A549 treated with Hydrocortisone at 1 μM for 4 hours (cell line): ENCODE data around the gene SIGMAR1. TPM values are rescaled to one million over a fixed set of nuclear protein-coding genes. Genes with fewer than 3 reads are reported as not detected.

Source experiments
- total RNA-seq: library from RNA; stranded (reverse); fragments of 200-300 nt; extraction: Qiagen RNA extraction; gene quantifications from 5 replicates; pipeline ENCODE4 v1.2.3, GENCODE V29; 2022

Gene SIGMAR1
- total RNA-seq = 156 to 188 TPM (median 185 TPM) in 5 replicates

DNA sequence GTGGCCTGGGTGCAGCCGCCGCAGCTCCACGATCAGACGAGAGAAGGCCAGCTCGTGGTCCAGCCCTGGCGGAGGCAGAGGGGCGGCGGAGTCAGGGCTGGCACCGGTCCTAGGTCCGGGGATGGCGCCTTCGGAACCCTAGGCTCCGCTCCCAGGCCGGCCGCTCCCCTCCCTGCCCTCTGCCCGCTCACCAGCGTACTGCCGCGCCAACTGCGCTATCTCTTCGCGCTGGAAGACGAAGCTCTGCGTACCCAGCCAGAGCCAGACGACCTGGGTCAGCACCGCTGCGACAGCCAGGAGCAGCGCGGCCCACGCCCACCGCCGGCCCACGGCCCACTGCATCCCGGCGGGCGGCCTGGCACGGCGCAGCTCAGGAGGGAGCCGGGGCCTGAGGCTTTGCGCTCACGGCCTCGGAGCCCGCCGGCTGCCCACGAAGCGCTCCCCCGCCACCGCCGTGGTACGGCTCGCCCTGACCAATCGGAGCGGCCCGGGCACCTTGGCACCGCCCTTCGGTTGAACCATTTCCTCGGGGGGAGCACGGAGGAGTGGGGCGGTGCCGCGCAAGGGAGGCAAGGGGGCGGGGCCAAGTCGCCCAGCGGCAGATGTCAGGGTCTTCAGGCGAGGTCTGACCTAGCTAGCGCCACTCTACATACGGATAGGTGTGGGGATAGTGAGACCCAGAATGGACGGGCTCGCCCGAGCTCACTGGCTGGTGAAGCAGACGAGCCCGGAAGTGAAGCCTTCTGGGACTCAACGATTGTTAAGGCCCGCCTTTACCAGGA is at the start of gene SIGMAR1:
Gene SIGMAR1, minus strand, starts transcription at position 432 of the 782 bp plus-strand sequence. Its CDS starts 90 bp downstream, at position 342.

DNA sequence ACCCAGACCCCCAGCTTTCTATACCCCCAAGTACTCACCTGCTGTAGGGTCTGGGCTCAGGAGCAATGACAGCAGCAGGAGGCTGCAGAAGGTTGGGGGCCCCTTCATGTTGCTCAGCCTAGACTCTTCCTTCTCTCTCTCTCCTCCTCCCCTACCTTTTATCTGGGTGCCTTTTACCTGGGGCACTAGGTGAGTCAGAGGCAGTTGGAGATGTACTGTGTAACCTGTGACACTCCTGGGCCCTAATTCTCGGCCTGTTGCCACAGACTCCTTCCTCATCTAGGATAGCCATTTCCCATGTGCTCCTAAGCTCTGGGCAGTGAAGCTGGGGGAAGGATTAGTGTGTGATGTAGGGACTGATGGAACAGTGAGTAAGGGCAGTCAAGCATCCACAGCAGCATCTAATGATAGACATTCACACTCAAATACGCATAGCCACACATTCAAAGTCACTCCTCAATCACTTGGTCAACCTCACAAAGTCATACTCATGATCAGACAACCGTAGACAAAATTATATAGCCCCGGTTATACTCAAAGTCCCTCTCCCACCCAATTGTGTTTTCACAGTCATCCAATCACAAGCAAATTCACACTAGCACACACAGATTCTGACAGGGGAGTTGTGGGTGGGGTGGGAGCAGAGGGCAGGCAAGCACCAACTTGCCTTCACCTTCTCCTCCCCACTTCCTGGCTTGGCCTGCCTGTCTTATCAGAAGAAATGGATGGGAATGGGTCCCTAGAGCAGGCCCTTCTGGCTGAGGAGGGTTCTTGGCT is 25.1 kb upstream of the SIGMAR1 start, which contains the start of gene CCL27:
Gene CCL27, minus strand, starts transcription at position 132 of the 777 bp plus-strand sequence. Its CDS starts 24 bp downstream, at position 108.

DNA sequence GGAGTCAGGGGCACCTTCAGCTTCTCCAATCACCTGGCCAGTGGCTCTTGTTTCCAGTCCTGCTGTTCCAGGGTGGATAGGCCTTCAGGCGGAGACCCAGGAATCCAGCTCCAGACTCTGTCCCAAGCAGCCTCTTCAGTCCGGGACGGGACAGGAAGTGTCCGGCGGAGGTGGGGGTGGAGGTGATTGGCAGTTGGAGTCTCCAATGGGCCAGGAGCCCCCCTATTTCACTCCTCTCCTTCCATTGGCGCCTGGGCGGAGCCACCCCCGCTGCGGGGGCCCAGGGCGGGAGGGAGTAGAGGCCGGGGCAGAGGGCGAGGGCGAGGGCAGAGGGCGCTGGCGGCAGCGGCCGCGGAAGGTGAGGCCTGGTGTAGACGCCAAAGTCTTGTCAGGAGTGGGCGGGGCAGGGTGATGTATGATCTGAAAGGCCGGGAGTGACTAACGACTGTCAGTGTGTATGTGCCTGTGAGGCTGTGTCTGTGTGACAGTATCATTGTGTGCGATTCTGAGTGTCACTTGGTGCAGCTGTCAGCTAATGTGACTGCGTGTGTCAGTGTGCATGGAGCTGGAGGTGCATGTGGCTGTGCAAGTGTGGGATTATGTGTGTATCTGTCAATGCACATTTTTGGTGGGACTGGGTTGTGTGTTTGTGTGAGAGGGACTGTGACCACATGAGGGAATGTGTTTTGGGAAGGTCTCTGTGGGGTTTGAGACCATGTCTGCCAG is 14.5 kb upstream of the SIGMAR1 start, which contains the start of gene IL11RA:
Gene IL11RA, plus strand, starts transcription at position 310 of the 726 bp plus-strand sequence. CDS start 3,033 bp downstream, outside the sequence.

DNA sequence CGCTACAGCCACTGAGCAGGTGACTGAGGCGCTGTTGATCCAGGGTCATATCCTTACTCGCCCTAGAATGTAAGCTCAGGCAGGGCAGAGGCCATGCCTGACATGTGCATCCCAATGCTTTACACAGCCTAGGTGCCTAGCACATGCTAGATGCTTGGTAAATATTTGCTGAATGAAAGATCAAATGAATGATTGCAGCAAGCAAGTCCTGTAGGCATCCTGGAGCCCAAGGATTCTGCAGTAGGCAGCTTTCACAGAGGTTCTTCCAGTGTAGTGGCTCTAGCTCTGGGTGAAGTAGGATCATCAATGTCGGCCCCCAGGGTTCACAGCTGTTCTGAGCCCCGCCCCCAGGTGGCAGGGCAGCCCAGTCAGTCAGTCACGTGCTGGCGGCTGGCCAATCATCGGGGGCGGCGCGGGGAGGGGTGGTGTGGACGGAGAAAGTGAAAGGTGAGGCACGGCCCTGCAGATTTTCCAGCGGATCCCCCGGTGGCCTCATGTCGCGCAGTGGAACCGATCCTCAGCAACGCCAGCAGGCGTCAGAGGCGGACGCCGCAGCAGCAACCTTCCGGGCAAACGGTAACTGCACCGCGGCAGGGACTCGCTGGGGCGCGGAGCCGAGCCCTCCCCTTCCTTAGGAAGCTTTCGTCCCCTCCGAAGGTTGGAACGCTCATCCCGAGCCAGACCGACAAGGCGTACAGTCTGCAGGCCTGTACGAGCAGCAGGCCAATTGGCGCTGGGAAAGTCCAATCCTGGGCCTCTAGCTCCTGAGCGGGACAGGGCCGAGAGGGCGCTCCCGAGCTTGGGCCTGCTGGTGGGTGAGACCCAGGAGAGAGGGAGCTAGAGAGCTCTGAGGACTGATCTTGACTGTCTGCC is 8.9 kb upstream of the SIGMAR1 start, which contains the start of gene GALT:
Gene GALT, plus strand, starts transcription at position 465 of the 873 bp plus-strand sequence. Its CDS starts 30 bp downstream, at position 495.

DNA sequence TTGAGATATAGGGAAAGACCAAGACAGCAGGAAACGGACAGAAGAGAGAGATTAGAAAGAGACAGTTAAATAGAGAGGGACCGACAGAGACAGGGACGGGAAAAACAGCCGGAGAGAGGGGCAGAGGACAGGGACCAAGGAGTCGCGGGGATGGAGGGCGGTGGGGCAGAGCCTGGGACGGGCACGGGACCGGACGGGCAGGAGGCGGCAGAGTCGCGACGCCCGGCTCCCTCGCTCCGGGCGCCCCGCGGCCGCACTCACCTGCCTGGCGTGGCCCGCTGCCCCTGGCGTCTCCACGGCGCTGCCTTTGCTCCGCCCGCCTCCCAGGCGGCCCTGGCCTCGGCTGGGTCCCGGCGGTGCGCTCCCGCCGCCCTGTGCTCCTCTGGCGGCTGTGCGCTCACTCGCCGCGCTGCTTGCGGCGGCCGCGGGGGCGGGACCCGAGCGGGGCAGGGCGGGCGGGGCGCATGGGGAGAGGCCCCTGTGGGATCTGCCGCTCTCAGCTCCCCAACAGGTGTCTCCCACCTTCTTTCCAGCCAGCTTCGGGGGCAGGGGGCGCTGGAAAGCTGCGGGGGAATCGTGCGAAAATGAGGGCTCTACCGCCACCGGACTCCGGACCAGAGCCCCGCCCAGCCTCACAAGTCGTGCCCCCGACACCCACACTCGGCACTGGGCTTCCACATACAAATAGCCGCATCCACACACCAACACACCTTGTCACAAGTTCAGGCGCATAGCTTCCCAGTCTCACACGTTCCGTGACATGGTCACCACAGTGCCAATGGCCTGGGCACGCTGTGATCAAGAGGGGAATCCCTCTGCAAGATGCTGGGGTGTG is 8.7 kb downstream of the SIGMAR1 start, which contains the start of gene ARID3C:
Gene ARID3C, minus strand, starts transcription at position 411 of the 835 bp plus-strand sequence. CDS start 1,052 bp downstream, outside the sequence.

DNA sequence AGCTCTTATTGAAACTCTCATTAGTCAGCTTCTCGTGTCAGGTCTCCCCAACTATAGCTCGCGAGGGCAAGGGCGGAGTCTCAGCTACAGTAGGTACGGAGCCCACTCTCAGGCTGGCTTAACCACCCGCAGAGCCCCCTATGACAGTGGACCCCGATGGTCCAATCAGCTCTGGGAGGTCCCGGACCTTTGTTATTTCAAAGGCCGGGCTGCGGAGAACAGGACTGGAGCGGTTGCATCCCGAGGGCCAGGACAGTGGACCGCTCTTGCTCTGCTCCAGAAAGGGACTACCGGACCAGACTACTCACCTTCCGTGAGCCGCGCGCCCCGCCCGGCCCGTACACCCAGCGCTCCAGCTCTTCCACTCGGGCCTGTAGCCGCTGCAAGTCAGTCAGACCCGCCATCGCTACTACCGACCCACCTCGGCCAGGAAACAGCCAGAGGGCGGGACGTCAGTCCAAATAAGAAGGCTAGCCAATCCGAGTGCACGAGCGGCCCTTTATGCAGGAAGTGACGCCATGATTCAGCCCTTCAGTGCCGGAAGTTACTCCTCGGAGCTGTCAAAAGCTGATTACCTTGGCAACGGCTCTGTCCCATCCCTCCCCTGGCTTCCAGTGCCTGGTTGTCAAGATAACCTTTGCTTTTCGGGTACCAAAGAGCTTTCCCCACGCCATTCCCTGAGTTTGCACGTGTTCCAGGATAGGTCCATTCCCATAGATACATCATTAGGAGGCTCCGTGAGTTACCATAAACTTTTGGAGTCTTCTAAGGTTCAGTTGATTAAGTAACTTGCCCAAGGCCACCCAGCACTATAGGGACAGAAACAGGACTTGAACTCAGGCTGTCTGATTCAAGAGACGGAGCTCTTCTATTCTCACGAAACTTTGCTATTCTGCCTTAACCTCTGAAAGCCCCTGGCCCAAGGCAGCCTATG is 17.3 kb downstream of the SIGMAR1 start, which contains the start of gene DCTN3:
Gene DCTN3, minus strand, starts transcription at position 435 of the 934 bp plus-strand sequence. Its CDS starts 31 bp downstream, at position 404.

DNA sequence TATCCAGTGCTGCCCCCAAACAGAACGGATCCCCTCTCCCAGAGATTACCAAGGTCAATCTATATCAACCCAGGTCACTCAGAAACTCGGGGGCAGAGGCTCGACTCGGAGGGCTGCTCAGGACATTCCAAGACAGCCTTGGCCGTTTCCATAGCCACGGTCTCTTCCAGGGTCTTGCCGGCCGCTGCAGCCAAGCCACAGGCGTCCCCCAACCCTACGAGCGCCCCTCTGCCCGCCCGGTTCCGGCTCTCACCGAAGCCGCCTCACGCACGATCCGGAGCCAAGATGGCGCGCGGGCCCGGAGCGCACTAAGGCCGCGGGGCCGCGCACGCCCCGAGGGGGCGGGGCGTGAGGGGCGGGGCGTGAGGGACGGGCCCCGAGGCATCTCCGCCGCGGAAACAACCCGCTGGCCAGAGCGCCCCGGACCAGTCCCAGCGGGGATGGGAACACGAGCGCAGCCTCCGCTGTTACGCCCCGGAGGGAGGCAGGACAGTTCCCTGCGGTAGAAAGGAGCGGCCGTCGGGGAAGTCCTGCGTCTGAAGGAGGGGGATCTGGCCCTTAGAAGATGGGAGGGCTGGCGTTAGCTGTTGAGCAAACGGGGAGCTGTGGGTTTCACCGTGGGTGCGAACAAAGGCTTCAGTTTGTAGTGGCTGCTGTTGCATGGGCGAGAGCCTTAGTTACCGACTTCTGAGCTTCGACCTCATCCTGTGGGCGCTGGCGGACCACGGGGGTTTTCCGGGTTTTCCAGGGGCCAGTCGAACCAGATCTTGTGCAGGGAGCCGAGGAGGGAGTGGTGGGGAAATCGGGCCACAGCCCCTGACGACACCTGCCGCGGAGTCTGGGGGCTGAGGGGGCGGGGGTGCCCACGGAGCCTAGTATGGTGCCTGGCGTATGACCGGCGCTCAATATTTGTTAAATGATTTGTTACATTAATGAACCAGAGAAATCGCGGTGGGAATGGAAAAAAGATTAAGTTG is 25.5 kb downstream of the SIGMAR1 start, which contains the start of gene RPP25L:
Gene RPP25L, minus strand, starts transcription at position 287 of the 977 bp plus-strand sequence. CDS start 801 bp downstream, outside the sequence.

DNA sequence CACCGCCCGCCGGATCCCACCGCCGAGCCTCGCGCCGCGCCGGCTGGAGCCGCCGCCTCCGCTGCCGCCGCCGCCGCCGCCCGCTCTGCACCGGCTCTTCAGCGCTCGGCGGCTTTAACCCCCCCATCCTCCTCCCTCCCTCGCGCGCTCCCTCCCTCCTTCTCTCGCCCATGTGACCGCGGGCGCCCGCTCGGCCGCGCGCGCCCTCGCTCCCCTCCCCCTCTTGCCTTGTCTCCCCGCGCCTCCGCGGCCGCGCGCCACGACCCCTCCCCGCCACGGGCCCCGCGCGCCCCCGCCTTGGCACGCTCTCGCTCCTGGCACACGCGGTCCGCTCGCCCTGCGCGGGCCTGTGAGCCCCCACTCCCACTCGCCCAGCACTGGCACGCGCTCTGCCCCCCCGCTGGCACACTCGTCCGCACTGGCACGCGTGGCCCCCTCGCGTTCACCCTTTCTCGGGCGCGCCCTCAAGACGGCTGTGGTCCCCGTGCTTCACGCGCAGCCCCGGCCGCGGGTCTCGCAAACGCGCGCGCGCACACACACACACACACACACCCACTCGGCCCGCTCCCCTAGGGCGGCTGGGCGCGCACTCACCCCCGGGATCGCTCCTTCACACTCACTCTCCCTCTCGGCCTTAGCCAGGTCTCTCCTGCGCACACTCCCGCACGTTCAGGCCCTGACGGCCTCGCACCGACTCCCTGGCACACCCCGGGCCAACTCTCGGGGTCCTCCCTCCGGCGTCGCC is 47.8 kb downstream of the SIGMAR1 start, which contains the start of gene CNTFR:
Gene CNTFR, minus strand, starts transcription at position 89 of the 745 bp plus-strand sequence. CDS start 20,743 bp downstream, outside the sequence.

Other genes with a start within 250 kb of the SIGMAR1 start
- 14.6 to 17.4 TPM (median 16.9 TPM) in 5 replicates for gene FAM219A, start 179.2 kb downstream of the SIGMAR1 start, total RNA-seq
- 0.13 to 0.61 TPM (median 0.22 TPM) in 4 of 5 replicates, not detected in the other for gene DNAI1, start 179.0 kb downstream of the SIGMAR1 start, total RNA-seq
- 0.88 to 2.5 TPM (median 1.9 TPM) in 5 replicates for gene ENHO, start 114.8 kb downstream of the SIGMAR1 start, total RNA-seq
- gene CNTFR, start 48.1 kb downstream of the SIGMAR1 start, total RNA-seq = 0.07 to 0.17 TPM (median 0.14 TPM) in 5 replicates
- 37.9 to 48.2 TPM (median 46.7 TPM) in 5 replicates for gene RPP25L, start 25.7 kb downstream of the SIGMAR1 start, total RNA-seq
- 90.1 to 118 TPM (median 112 TPM) in 5 replicates for gene DCTN3, start 17.3 kb downstream of the SIGMAR1 start, total RNA-seq
- 0.21 to 0.25 TPM (median 0.22 TPM) in 5 replicates for gene ARID3C, start 8.7 kb downstream of the SIGMAR1 start, total RNA-seq
- 15.0 to 18.9 TPM (median 17.2 TPM) in 5 replicates for gene GALT, start 8.9 kb upstream of the SIGMAR1 start, total RNA-seq
- 5.0 to 6.4 TPM (median 5.4 TPM) in 5 replicates for gene IL11RA, start 14.4 kb upstream of the SIGMAR1 start, total RNA-seq
- 0.28 to 0.30 TPM in 2 of 5 replicates, not detected in the others for gene CCL27, start 24.9 kb upstream of the SIGMAR1 start, total RNA-seq
- gene CCL19, start 53.5 kb upstream of the SIGMAR1 start, total RNA-seq = not detected in 5 replicates
- not detected in 5 replicates for gene CCL21, start 72.3 kb upstream of the SIGMAR1 start, total RNA-seq